Kasumi-1 (cell line): ENCODE data around the gene NRBF2.
A peak's percentile ranks its signal among the peaks of the same experiment; 100 is the strongest.
"Not testable (repeated sequence)": the region's sequence is repeated elsewhere in the genome, so short reads cannot be mapped to it uniquely, and the experiment has no call there.

ENCODE experiments used
- DNase-seq, 2 experiments: peaks; one replicate each; lab custom pipeline; 2025; lab: John Stamatoyannopoulos, UW

NRBF2 gene

GRCh38 chr10:63119041-63119440 lies 14.1 kb upstream of the NRBF2 start:
- no peak for DNase-seq

- DNase-seq, result no peak
Measured at GRCh38 chr10:63120554-63120953, 12.6 kb upstream of the NRBF2 start.

GRCh38 chr10:63123727-63124362 lies 9.3 kb upstream of the NRBF2 start:
- no peak for DNase-seq

GRCh38 chr10:63125459-63125858 lies 7.7 kb upstream of the NRBF2 start:
- no peak for DNase-seq

- DNase-seq, result no peak
Measured at GRCh38 chr10:63128443-63128842, 4.7 kb upstream of the NRBF2 start.

GRCh38 chr10:63129888-63130287 lies 3.2 kb upstream of the NRBF2 start:
- no peak for DNase-seq

- no peak for DNase-seq
Measured at GRCh38 chr10:63132651-63133055, 475 bp upstream of the NRBF2 start.

GRCh38 chr10:63133821-63134557 lies 861 bp downstream of the NRBF2 start:
- DNase-seq, result peak in 1 of 2 experiments; percentile 74

GRCh38 chr10:63137306-63137705 lies 4.2 kb downstream of the NRBF2 start:
- no peak for DNase-seq

- no peak for DNase-seq
Measured at GRCh38 chr10:63140077-63140476, 6.9 kb downstream of the NRBF2 start.

- DNase-seq, result no peak
Measured at GRCh38 chr10:63142136-63142535, 9.0 kb downstream of the NRBF2 start.

GRCh38 chr10:63143987-63144386 lies 10.9 kb downstream of the NRBF2 start:
- no peak for DNase-seq

GRCh38 chr10:63145782-63146181 lies 12.7 kb downstream of the NRBF2 start:
- no peak for DNase-seq

GRCh38 chr10:63146503-63146902 lies 13.4 kb downstream of the NRBF2 start:
- DNase-seq, result no peak

GRCh38 chr10:63150745-63151144 lies 17.6 kb downstream of the NRBF2 start:
- no peak for DNase-seq

GRCh38 chr10:63153868-63154545 lies 20.9 kb downstream of the NRBF2 start:
- DNase-seq, result not testable (repeated sequence)

- DNase-seq, result no peak
Measured at GRCh38 chr10:63154546-63155387, 21.6 kb downstream of the NRBF2 start.

- peak in 1 of 2 experiments; percentile 25 for DNase-seq
Measured at GRCh38 chr10:63155388-63156020, 22.4 kb downstream of the NRBF2 start.

GRCh38 chr10:63156236-63156635 lies 23.1 kb downstream of the NRBF2 start:
- DNase-seq, result no peak

GRCh38 chr10:63157845-63158624 lies 24.9 kb downstream of the NRBF2 start:
- DNase-seq, result peak; percentile 78 to 85

- no peak for DNase-seq
Measured at GRCh38 chr10:63161592-63161991, 28.5 kb downstream of the NRBF2 start.
